ENCODE results near the gene RNF41. TPM values are rescaled to one million over a fixed set of nuclear protein-coding genes. Genes with fewer than 3 reads are reported as not detected.

The RNF41 gene
- total and polyA plus RNA-seq, 3 donors from 2014 or later: 49.3 to 70.2 (median 63.7) TPM

DNA sequence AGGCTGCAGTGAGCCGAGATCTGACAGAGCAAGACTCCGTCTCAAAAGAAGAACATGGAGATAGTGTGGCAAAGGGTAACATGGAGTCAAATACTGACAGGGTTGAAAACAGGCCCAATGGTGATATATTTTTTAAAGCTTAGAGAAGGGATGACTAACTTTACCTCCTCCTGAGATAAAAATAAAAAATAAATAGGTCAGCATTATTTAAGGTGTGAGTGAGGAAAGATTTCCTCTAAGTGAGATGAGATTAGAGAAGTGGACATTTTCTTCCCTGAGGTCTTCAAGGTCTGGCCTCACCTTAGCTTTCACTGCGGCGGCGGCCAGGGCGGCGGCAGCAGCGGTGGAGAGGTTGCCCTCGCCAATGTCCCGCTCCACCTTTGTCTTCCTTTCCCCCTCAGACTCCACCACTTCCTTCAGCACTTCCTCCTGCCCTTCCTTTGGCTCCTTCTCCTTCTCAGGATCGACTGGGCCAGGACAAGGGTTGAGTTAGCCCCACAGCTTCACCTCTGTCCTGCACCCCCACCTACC lies 52.4 kb downstream of the RNF41 start:
- intact Hi-C loops (cut with DNase I; ENCODE audit: low total_unique reads): no loop called here
- 92 to 93% methylated on average over 11 of the region's 11 CpGs for WGBS, 2 donors
- H3K4me1 ChIP-seq: no peaks in the 10 kb centered on the region
- no peaks in the 10 kb centered on the region for H3K9me3 ChIP-seq
- no peak overlapping the region for H3K27ac ChIP-seq
- TF ChIP-seq, protein P1, sequence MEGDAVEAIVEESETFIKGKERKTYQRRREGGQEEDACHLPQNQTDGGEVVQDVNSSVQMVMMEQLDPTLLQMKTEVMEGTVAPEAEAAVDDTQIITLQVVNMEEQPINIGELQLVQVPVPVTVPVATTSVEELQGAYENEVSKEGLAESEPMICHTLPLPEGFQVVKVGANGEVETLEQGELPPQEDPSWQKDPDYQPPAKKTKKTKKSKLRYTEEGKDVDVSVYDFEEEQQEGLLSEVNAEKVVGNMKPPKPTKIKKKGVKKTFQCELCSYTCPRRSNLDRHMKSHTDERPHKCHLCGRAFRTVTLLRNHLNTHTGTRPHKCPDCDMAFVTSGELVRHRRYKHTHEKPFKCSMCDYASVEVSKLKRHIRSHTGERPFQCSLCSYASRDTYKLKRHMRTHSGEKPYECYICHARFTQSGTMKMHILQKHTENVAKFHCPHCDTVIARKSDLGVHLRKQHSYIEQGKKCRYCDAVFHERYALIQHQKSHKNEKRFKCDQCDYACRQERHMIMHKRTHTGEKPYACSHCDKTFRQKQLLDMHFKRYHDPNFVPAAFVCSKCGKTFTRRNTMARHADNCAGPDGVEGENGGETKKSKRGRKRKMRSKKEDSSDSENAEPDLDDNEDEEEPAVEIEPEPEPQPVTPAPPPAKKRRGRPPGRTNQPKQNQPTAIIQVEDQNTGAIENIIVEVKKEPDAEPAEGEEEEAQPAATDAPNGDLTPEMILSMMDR (IDR thresholded peaks at IDR 0.05): no peak
- TF ChIP-seq POLR2A (IDR thresholded peaks at IDR 0.05): no peak
- no peak for DNase-seq
- H3K36me3 ChIP-seq (ENCODE audit: low read depth, missing control alignments): no peaks in the 10 kb centered on the region
- H3K4me3 ChIP-seq: no peak overlapping the region
- no peaks in the 10 kb centered on the region for H3K27me3 ChIP-seq

DNA sequence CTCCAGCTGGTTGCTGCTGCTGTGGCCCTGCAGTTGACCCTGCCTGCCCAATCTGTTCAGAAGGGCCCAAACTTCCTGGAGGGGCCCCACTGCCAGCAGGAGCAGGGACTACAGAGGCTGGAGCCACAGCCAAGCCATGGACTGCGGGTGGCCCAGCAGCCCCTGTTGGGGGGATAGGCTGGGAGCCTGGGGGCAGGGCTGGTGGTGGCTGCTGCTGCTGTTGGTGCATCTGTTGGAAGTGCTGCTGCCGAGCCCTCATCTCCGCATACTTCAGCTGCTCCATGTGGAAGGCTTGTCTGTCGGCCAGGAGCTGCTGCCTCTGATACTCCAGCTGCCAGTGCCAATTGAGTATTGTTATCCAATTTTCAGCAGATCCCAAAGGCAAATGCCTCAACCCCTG lies 56.4 kb downstream of the RNF41 start:
- intact Hi-C loops (cut with DNase I; ENCODE audit: low total_unique reads): no loop called here
- Histone ChIP-seq H3K27ac (no peak overlapping the region), H3K4me3 (no peak overlapping the region), H3K4me1 (peaks cover 14% of the 10 kb centered on the region), H3K36me3 (ENCODE audit: low read depth, missing control alignments) (no peaks in the 10 kb centered on the region), H3K27me3 (no peaks in the 10 kb centered on the region), H3K9me3 (no peaks in the 10 kb centered on the region)
- WGBS, 2 donors: 17 to 70% methylated on average over 1 to 4 of the region's 4 CpGs
- TF ChIP-seq, protein P1 (IDR thresholded peaks at IDR 0.05): no peak
- TF ChIP-seq POLR2A (IDR thresholded peaks at IDR 0.05): no peak
- DNase-seq: no peak

DNA sequence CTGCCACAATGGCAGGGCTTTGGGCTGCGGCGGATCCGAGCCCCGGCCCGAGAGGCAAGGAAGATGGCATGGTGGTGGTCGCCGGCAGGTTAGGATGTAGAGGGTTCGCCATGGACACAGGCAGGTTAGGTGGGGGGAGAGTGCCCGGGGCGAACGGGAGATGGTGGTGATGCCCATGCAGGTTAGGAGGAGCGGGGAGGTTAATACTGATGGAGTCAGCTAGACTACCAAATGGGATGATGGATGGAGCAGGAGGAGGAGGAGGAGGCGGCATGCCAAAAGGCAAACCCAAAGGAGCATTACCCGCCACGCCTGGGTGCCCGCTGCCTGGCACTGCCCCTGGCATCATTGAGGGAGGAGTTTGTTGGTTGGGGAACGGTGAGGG lies 57.4 kb downstream of the RNF41 start:
- Histone ChIP-seq H3K36me3 (ENCODE audit: low read depth, missing control alignments) (no peaks in the 10 kb centered on the region), H3K27ac (no peak overlapping the region), H3K9me3 (no peaks in the 10 kb centered on the region), H3K27me3 (no peaks in the 10 kb centered on the region), H3K4me3 (no peak overlapping the region), H3K4me1 (peaks cover 24% of the 10 kb centered on the region)
- no peak for DNase-seq
- no peak for TF ChIP-seq POLR2A (IDR thresholded peaks at IDR 0.05)
- WGBS, 2 donors: 89% methylated on average over 17 of the region's 17 CpGs
- intact Hi-C loops (cut with DNase I; ENCODE audit: low total_unique reads): loop anchor here (5.0 kb wide), 1 partner anchor 37 kb away; the partner anchor contains the start of gene ESYT1

DNA sequence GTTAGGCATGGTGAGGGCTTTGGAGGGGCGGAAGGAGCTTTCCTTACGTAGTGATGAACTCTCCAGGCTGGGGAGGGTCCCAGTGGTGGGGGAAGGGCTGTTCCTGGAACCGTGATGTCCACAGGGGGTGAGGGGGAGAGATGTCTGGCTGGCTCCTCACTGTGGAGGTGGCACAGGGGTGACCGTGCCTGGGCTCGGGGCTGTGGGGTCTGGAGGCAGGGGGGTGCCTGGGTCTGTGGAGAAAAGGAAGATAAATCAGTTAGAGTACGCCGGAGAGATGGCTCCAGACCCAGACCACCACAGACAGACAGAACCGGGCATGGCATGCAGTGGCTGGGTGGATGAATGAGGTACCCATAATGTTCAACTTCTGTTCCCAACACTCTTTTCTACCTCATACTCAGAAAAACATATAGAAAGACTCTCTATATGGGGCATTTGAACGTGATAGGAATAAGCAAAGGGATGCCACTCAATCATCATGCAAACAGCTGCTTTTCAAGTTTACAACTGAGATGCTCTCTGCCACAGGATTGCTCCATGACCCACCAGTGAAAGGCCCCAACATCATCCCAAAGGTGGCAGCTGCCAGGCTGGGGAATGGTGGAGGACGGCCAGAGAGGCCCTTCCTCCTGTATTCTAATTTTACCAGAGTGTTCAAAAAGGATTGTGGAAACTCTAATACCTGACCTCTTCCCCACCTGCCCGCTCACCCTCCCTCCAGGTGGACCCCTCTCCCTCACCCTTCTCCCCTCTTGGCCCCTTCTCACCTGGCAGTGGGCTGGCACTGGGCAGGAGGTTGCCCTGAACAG lies 58.0 kb downstream of the RNF41 start:
- intact Hi-C loops (cut with DNase I; ENCODE audit: low total_unique reads): loop anchor here (5.0 kb wide), 1 partner anchor 36 kb away; the partner anchor contains the start of gene ESYT1

More for the DNA sequence above, 58.0 kb downstream of the RNF41 start:
- no peak overlapping the region for H3K27ac ChIP-seq
- H3K4me1 ChIP-seq: peaks cover 25% of the 10 kb centered on the region
- H3K4me3 ChIP-seq: no peak overlapping the region
- H3K36me3 ChIP-seq (ENCODE audit: low read depth, missing control alignments): no peaks in the 10 kb centered on the region
- 63 to 77% methylated on average over 10 to 11 of the region's 11 CpGs for WGBS, 2 donors
- no peaks in the 10 kb centered on the region for H3K9me3 ChIP-seq
- H3K27me3 ChIP-seq: no peaks in the 10 kb centered on the region
- no peak for DNase-seq
- TF ChIP-seq, protein P1 (IDR thresholded peaks at IDR 0.05): no peak
- TF ChIP-seq POLR2A (IDR thresholded peaks at IDR 0.05): no peak

All from testis (tissue), 3 donors.